Measurements from ENCODE around the gene VTI1A. TPM values are rescaled to one million over a fixed set of nuclear protein-coding genes. Genes with fewer than 3 reads are reported as not detected.

The VTI1A gene
- total RNA-seq, 6 donors from 2014 or later: 29.5 to 247 (median 43.0) TPM

GRCh38 chr10:112557197-112557596, 110.2 kb downstream of the VTI1A start:
- Histone ChIP-seq H3K27ac (no peak overlapping the region), H3K27me3 (no peaks in the 10 kb centered on the region), H3K9me3 (no peaks in the 10 kb centered on the region), H3K4me3 (no peak overlapping the region), H3K36me3 (no peaks in the 10 kb centered on the region), H3K4me1 (no peaks in the 10 kb centered on the region)
- no peak for ATAC-seq (ENCODE audit: low FRiP score in 2 of 2)
- 95 to 96% methylated on average over 2 of the region's 2 CpGs for WGBS, 2 donors
- TF ChIP-seq CTCF (IDR thresholded peaks at IDR 0.05) (no peak), POLR2AphosphoS5 (IDR thresholded peaks at IDR 0.05) (no peak), POLR2A (IDR thresholded peaks at IDR 0.05) (no peak), EP300 (IDR thresholded peaks at IDR 0.05) (no peak)
- DNase-seq: no peak

- Histone ChIP-seq H3K9me3 (no peaks in the 10 kb centered on the region), H3K36me3 (no peaks in the 10 kb centered on the region), H3K27me3 (no peaks in the 10 kb centered on the region), H3K4me3 (no peak overlapping the region), H3K4me1 (no peaks in the 10 kb centered on the region), H3K27ac (no peak overlapping the region)
- no peak for ATAC-seq (ENCODE audit: low FRiP score in 2 of 2)
- 91 to 93% methylated on average over 4 of the region's 4 CpGs for WGBS, 2 donors
- TF ChIP-seq CTCF (IDR thresholded peaks at IDR 0.05) (no peak), POLR2AphosphoS5 (IDR thresholded peaks at IDR 0.05) (no peak), EP300 (IDR thresholded peaks at IDR 0.05) (no peak), POLR2A (IDR thresholded peaks at IDR 0.05) (no peak)
- DNase-seq: no peak
These were observed 111.6 kb downstream of the VTI1A start for GRCh38 chr10:112558476-112559142.

GRCh38 chr10:112559349-112559748, 112.3 kb downstream of the VTI1A start:
- Histone ChIP-seq H3K27me3 (no peaks in the 10 kb centered on the region), H3K4me3 (no peak overlapping the region), H3K27ac (no peak overlapping the region), H3K9me3 (no peaks in the 10 kb centered on the region), H3K36me3 (no peaks in the 10 kb centered on the region), H3K4me1 (no peaks in the 10 kb centered on the region)
- DNase-seq (no peak), ATAC-seq (ENCODE audit: low FRiP score in 2 of 2) (no peak)
- TF ChIP-seq POLR2AphosphoS5 (IDR thresholded peaks at IDR 0.05) (no peak), CTCF (IDR thresholded peaks at IDR 0.05) (no peak), EP300 (IDR thresholded peaks at IDR 0.05) (no peak), POLR2A (IDR thresholded peaks at IDR 0.05) (no peak)
- WGBS, 2 donors: 96 to 97% methylated on average over 4 of the region's 4 CpGs

GRCh38 chr10:112562122-112562521, 115.1 kb downstream of the VTI1A start:
- H3K36me3 ChIP-seq: no peaks in the 10 kb centered on the region
- DNase-seq: no peak
- no peaks in the 10 kb centered on the region for H3K4me1 ChIP-seq
- no peaks in the 10 kb centered on the region for H3K27me3 ChIP-seq
- H3K4me3 ChIP-seq: no peak overlapping the region
- no peaks in the 10 kb centered on the region for H3K9me3 ChIP-seq
- TF ChIP-seq POLR2A (IDR thresholded peaks at IDR 0.05): no peak
- TF ChIP-seq EP300 (IDR thresholded peaks at IDR 0.05): no peak
- no peak for TF ChIP-seq CTCF (IDR thresholded peaks at IDR 0.05)
- no peak for TF ChIP-seq POLR2AphosphoS5 (IDR thresholded peaks at IDR 0.05)
- WGBS, 2 donors: 70 to 76% methylated on average over 3 of the region's 3 CpGs
- no peak for ATAC-seq (ENCODE audit: low FRiP score in 2 of 2)
- no peak overlapping the region for H3K27ac ChIP-seq

All from upper lobe of left lung (tissue), 6 donors.